Caco-2 (cell line): ENCODE data around the gene XRCC4. TPM values are rescaled to one million over a fixed set of nuclear protein-coding genes. Genes with fewer than 3 reads are reported as not detected.

Source experiments
- BruUV-seq: library from RNA; stranded (reverse); fragments of 400-500 nt; replicated peaks from 2 replicates; lab custom pipeline; 2021; lab: Mats Ljungman, UMichigan
- CTCF ChIA-PET: fragments of 300-600 bp; sonication (Branson Sonifier 250); formaldehyde crosslinking; loops from one replicate; lab custom pipeline; 2022; ENCODE audit warnings: antibody characterized with exemption; lab: Charles Lee
- POLR2A ChIA-PET: fragments of 300-600 bp; sonication (Branson Sonifier 250); formaldehyde crosslinking; loops from one replicate; lab custom pipeline; 2022; ENCODE audit warnings: antibody characterized with exemption; lab: Charles Lee
- DNase-seq, 2 experiments: peaks; one replicate each; pipeline versions ENCODE4 v3.0.0 to v3.0.0-alpha.2; 2020 to 2022
- H3K27me3 ChIP-seq: replicated peaks from 2 replicates; pipeline ENCODE4 v1.6.0; 2011; ENCODE audit warnings: low read length; ENCODE audit not compliant: control insufficient read depth, insufficient read depth
- H3K36me3 ChIP-seq: 2 replicates; pipeline ENCODE4 v1.5.1; 2011; ENCODE audit warnings: low read length; ENCODE audit not compliant: control insufficient read depth, insufficient read depth
- H3K4me1 ChIP-seq: fragments of 250-450 bp; sonication (Bioruptor Pico); 2 replicates; pipeline ENCODE4 v1.5.1; 2020; ENCODE audit warnings: mild to moderate bottlenecking
- H3K4me3 ChIP-seq: 2 replicates; pipeline ENCODE4 v1.5.1; 2011; ENCODE audit warnings: low read depth, mild to moderate bottlenecking, control low read depth, low read length
- H3K9me3 ChIP-seq: fragments of 250-450 bp; sonication (Bioruptor Pico); 2 replicates; pipeline ENCODE4 v1.5.1; 2020; ENCODE audit warnings: mild to moderate bottlenecking, moderate library complexity
- H3K27ac Mint-ChIP-seq: one replicate; pipeline ENCODE4 v1.8.0; 2022; ENCODE audit warnings: mixed read lengths; ENCODE audit not compliant: unreplicated experiment
- H3K27me3 Mint-ChIP-seq: one replicate; pipeline ENCODE4 v1.8.0; 2022; ENCODE audit warnings: mixed read lengths; ENCODE audit not compliant: insufficient read depth, unreplicated experiment
- H3K36me3 Mint-ChIP-seq: one replicate; pipeline ENCODE4 v1.8.0; 2022; ENCODE audit warnings: mild to moderate bottlenecking, mixed read lengths; ENCODE audit not compliant: insufficient read depth, unreplicated experiment
- H3K4me1 Mint-ChIP-seq: one replicate; pipeline ENCODE4 v1.8.0; 2022; ENCODE audit warnings: low read depth, mixed read lengths; ENCODE audit not compliant: unreplicated experiment
- H3K4me3 Mint-ChIP-seq: one replicate; pipeline ENCODE4 v1.8.0; 2022; ENCODE audit warnings: mild to moderate bottlenecking, moderate library complexity, mixed read lengths; ENCODE audit not compliant: unreplicated experiment
- H3K9me3 Mint-ChIP-seq: one replicate; pipeline ENCODE4 v1.8.0; 2022; ENCODE audit warnings: mixed read lengths; ENCODE audit not compliant: unreplicated experiment
- CTCF ChIP-seq, 2 experiments: fragments of 200-600 bp in 1 of 2; IDR thresholded peaks; 1 replicate in 1 of 2; 2 replicates in 1 of 2; pipeline versions ENCODE4 v1.5.1 to v1.8.0; 2011 to 2022; ENCODE audit warnings: antibody characterized with exemption in 1 of 2, control low read depth in 1 of 2, inconsistent platforms in 1 of 2, low read depth in 1 of 2, low read length in 1 of 2, mild to moderate bottlenecking in 1 of 2, moderate library complexity in 1 of 2; ENCODE audit not compliant: insufficient read depth in 1 of 2, severe bottlenecking in 1 of 2, unreplicated experiment in 1 of 2
- intact Hi-C: fragments of 100-400 bp; cut with micrococcal nuclease; formaldehyde crosslinking; loops from one replicate; pipeline ENCODE4 v1.10.0; 2022; ENCODE audit not compliant: unreplicated experiment
- total RNA-seq: library from RNA; stranded (reverse); gene quantifications from 2 replicates; pipeline ENCODE4 v1.2.3, GENCODE V29; 2022

XRCC4 gene
- total RNA-seq, 1 experiment from 2014 or later: 13.0 TPM

GRCh38 chr5:83392766-83393503 lies 315.6 kb downstream of the XRCC4 start:
- intact Hi-C loops: no loop called here
- no peaks in the 10 kb centered on the region for H3K36me3 Mint-ChIP-seq
- H3K4me1 Mint-ChIP-seq: no peaks in the 10 kb centered on the region
- H3K27me3 Mint-ChIP-seq: no peaks in the 10 kb centered on the region
- Histone ChIP-seq H3K4me3 (no peak overlapping the region), H3K36me3 (no peaks in the 10 kb centered on the region), H3K4me1 (no peaks in the 10 kb centered on the region), H3K9me3 (no peaks in the 10 kb centered on the region), H3K27me3 (no peaks in the 10 kb centered on the region)
- H3K9me3 Mint-ChIP-seq: no peaks in the 10 kb centered on the region
- ChIA-PET CTCF (no interaction called here), POLR2A (no interaction called here)
- DNase-seq: no peak
- no peak overlapping the region for H3K4me3 Mint-ChIP-seq
- no peak for TF ChIP-seq CTCF (IDR thresholded peaks at IDR 0.05; ENCODE audit: insufficient read depth in 1 of 2, low read depth in 1 of 2, low read length in 1 of 2, severe bottlenecking in 1 of 2, unreplicated experiment in 1 of 2)
- no TSS peak for BruUV-seq
- H3K27ac Mint-ChIP-seq: no peak overlapping the region

- H3K27me3 ChIP-seq: no peaks in the 10 kb centered on the region
- ChIA-PET POLR2A (no interaction called here), CTCF (no interaction called here)
- no peaks in the 10 kb centered on the region for H3K4me1 ChIP-seq
- H3K4me3 ChIP-seq: no peak overlapping the region
- Mint-ChIP-seq H3K4me3 (no peak overlapping the region), H3K27me3 (no peaks in the 10 kb centered on the region), H3K27ac (no peak overlapping the region), H3K9me3 (no peaks in the 10 kb centered on the region), H3K4me1 (no peaks in the 10 kb centered on the region), H3K36me3 (no peaks in the 10 kb centered on the region)
- DNase-seq: no peak
- H3K9me3 ChIP-seq: no peaks in the 10 kb centered on the region
- TF ChIP-seq CTCF (IDR thresholded peaks at IDR 0.05; ENCODE audit: insufficient read depth in 1 of 2, low read depth in 1 of 2, low read length in 1 of 2, severe bottlenecking in 1 of 2, unreplicated experiment in 1 of 2): no peak
- intact Hi-C loops: no loop called here
- H3K36me3 ChIP-seq: no peaks in the 10 kb centered on the region
- BruUV-seq: no TSS peak
Measured at GRCh38 chr5:83393504-83393866, 316.1 kb downstream of the XRCC4 start.

- H3K4me3 Mint-ChIP-seq: no peak overlapping the region
- no peak for TF ChIP-seq CTCF (IDR thresholded peaks at IDR 0.05; ENCODE audit: insufficient read depth in 1 of 2, low read depth in 1 of 2, low read length in 1 of 2, severe bottlenecking in 1 of 2, unreplicated experiment in 1 of 2)
- Histone ChIP-seq H3K4me3 (no peak overlapping the region), H3K36me3 (no peaks in the 10 kb centered on the region), H3K4me1 (no peaks in the 10 kb centered on the region), H3K9me3 (no peaks in the 10 kb centered on the region), H3K27me3 (no peaks in the 10 kb centered on the region)
- intact Hi-C loops: no loop called here
- H3K27me3 Mint-ChIP-seq: no peaks in the 10 kb centered on the region
- no TSS peak for BruUV-seq
- ChIA-PET POLR2A (no interaction called here), CTCF (no interaction called here)
- no peaks in the 10 kb centered on the region for H3K36me3 Mint-ChIP-seq
- no peaks in the 10 kb centered on the region for H3K9me3 Mint-ChIP-seq
- no peak overlapping the region for H3K27ac Mint-ChIP-seq
- no peak for DNase-seq
- H3K4me1 Mint-ChIP-seq: no peaks in the 10 kb centered on the region
Measured at GRCh38 chr5:83394190-83394589, 316.8 kb downstream of the XRCC4 start.
